GM18867 (cell line): ENCODE data around the gene AUH.
A peak's percentile ranks its signal among the peaks of the same experiment; 100 is the strongest.
"Not testable (repeated sequence)": the region's sequence is repeated elsewhere in the genome, so short reads cannot be mapped to it uniquely, and the experiment has no call there.

Experiments
- ATAC-seq: cut with Tn5 transposase; IDR thresholded peaks from one replicate; pipeline ENCODE4 v1.9.1; 2021; ENCODE audit warnings: mild to moderate bottlenecking, moderate library complexity; ENCODE audit not compliant: unreplicated experiment

AUH gene, protein sequence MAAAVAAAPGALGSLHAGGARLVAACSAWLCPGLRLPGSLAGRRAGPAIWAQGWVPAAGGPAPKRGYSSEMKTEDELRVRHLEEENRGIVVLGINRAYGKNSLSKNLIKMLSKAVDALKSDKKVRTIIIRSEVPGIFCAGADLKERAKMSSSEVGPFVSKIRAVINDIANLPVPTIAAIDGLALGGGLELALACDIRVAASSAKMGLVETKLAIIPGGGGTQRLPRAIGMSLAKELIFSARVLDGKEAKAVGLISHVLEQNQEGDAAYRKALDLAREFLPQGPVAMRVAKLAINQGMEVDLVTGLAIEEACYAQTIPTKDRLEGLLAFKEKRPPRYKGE

GRCh38 chr9:91361291-91362050 is at the start of gene AUH:
Gene AUH, minus strand, starts transcription at chr9:91361918. Its CDS starts 29 bp downstream, at chr9:91361889.
- ATAC-seq = peak; percentile 88

DNA sequence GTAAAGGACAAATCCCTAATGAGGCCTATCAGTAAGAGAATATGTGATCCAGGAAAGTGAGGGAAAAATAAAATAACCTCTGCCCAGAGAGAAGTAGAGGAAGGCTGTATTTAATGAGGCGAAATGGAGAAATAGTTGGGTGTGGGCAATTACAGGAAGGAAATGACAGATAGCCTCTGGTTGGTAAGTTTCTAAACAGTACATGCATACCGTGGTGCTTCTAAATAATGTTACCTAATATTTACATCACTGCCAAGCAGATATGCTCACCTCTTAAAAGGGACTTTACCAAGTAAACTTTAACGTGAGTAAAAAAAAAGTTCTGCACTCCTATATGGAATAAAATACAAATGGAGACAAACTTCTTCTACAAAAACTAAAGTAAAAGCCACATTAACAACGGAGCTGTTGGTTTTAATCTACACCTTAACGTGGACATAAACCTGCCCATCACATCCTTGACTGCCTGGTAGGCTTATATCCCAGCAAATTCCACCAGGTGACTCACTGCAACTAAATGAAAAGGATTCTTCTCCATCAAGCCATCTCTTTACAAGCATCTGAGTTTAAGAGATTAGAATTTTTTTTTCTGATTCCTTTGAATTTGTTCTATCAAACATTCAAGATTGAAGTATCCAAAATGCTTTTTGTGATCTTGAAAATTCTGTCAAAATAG is 49.5 kb upstream of the AUH start:
- no peak for ATAC-seq

DNA sequence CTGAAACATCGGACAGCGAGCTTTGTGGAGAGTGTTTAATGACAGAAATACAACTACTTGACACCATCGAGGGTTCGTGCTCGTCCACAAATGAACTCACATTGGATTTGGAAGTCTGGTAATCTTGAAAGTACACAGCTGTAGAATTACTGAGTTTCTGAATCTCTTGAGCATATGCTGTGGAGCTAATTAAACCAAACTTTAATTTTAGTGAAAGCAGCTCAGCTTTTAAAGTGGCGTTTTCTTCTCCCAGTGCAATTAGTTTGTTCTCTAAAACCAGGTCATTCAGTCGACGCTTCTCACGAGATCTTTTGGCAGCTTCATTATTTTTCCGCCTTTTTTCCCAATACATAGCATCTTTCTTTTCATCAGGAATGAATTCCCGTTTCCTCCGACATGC is 48.4 kb upstream of the AUH start:
- no peak for ATAC-seq

DNA sequence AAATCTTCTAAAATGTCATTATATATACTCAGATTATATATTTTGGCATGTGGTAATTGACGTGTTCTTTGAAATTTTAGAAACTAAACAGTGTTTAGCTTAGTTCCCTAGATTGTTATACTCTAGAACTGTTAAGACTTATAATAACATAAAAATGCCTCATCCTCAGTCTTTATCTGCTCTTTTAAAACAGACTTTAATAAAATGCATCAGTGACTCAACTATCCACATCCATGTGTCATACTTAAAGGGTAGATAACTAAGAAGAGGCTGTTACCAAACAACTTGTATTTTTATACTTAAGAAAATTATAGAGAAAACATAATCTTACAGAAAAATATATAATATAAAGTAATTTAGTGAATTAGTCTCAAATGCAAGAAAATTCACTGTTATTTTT is 46.8 kb upstream of the AUH start:
- no peak for ATAC-seq

GRCh38 chr9:91407580-91408318 is 46.0 kb upstream of the AUH start:
- no peak for ATAC-seq

DNA sequence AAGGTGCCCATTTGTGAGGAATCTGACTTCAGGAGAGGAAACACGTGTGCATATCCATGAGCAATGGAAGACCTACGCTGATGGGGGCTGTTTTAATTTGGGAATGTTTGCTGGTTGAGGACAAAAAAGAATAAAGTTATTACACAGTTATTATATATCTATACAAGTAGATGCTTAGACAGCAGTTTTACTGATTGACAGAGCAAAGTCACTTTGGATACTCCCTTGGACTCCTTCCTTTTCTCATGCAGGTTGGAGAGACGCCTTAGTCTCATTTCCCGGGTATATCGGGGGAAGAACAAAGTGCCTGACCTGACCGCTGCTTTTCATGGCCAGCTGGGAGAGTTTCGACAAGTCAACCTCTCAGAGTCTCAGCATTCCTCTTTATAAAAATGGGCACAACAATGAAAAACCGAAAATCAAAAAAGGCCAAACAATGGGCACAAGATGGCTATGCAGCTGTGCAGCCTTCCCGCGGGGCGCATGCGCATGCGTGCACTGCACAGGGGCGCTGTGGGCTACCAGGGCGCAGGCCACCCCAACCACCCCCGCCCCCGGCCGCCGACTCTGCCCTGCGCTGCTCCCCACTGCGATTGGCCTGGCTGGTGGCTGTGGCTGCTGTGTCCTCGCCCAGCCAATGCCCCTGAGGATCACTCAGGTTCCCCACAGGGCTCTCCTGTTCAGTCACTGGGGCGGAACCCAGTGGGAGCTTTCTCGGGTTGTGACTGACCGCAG is 43.8 kb upstream of the AUH start:
- ATAC-seq = no peak

GRCh38 chr9:91403665-91404543 is 42.2 kb upstream of the AUH start:
- no peak for ATAC-seq

GRCh38 chr9:91398926-91399325 is 37.2 kb upstream of the AUH start:
- ATAC-seq = no peak

DNA sequence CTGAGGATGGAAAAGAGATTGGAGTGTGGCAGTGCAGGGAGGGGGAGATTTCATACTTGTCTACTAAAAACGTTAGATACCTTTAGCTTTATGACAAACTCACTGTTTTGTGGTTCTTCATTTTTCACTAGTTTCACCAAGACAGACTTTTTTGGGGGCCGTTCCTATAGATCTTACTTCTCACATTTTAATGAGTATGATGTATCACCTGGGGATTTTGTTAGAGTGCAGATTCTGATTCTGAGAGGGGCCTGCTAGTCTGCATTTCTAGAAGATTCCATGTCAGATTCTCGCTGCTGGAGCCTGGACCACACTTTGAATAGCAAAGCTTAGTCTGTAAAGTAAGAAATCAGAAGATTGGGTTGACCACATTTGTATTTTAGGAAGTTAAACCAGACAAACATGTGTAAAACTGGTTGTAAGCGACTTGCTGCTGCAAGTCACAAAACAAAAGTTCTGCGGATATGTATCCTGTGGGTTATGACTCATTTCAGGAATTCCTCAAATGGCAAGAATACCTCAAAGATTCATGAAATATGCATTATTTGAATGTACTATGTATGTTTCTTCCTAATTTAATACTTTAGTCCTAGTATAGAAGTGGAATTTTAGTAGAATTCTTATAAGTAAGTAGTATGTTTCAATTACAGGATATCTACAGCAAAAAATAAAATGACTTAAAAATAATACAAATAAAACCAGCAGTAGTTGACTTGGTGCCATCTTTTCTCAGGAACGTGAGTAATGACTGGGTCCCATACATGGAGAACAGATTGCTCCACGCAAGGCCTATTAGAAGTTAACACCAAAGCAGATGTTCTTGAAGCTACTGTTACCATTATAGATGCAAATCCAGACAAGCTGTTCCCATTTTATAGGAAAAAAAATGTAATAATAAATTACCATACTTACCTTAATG is 34.1 kb upstream of the AUH start:
- ATAC-seq = no peak

GRCh38 chr9:91395106-91395552 is 33.4 kb upstream of the AUH start:
- ATAC-seq = no peak

DNA sequence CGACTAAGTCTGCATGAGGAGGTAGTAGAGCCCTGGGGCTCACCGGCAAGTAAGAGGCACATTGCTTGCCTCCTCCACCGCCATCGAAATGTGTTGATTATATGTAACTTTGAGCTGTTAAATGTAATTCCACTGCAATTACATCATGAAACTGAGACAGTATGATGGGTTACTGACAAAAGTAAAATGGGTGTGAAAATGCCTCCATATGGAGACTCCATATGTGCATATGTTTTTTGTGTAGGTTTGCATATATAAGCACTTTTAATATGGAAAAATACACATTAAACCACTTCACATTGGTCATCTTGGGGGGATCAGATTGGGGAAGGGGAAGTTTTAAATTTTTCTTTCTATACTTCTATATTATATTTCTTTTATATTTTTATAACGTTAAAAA is 32.1 kb upstream of the AUH start:
- ATAC-seq = no peak

DNA sequence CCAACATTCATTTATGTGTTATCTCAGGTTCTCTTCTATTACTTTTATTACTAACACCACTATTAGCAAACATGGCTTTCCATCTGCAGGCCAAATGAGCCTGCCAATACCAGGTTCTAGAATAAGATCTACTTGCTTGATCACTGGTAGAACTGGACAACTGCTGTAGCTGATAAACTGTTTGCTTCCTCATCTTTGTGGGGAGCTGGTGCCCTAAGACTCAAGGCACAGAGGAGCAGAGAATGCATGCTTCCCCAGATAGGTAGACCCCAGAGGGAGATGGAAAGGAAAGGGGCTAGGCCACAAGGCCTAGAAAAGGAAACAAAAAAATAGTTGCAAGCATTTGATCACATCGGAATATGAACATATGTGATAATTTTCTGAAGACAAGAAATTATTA is 30.7 kb upstream of the AUH start:
- no peak for ATAC-seq

DNA sequence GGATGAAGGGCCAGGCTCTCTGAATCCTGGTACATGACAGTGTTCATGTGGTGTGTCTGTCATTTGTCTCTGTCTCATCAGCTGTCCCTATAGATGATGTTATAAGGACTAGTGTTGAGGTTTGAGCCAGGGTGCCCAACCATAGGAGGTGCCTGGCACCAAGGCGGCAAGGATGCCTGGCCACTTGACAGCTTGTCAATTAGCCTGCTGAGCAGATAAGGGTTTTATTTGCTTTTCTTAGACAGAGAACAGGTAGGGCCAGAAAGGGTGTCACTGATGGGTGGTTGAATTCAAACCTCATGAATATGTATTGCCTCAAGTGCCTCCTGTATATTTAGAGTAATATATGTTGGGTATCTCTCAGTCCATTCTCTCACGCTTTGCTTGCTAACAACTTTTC is 30.1 kb upstream of the AUH start:
- ATAC-seq = no peak

GRCh38 chr9:91391412-91391811 is 29.7 kb upstream of the AUH start:
- ATAC-seq = no peak

DNA sequence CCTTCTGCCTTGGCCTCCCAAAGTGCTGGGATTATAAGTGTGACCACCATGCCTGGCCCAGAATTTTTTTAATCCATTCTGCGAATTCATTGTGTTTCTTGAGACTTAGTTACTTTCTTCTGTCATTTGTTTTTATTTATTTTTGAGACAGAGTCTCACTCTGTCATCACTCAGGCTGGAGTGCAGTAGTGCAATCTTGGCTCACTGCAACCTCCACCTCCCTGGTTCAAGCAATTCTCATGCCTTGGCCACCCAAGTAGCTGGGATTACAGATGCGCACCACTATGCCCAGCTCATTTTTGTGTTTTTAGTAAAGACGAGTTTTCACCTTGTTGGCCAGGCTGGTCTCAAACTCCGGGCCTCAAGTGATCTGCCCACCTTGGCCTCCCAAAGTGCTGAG is 28.0 kb upstream of the AUH start:
- not testable (repeated sequence) for ATAC-seq

GRCh38 chr9:91386765-91387164 is 25.0 kb upstream of the AUH start:
- no peak for ATAC-seq

- no peak for ATAC-seq
Observed at GRCh38 chr9:91384954-91385353, 23.2 kb upstream of the AUH start.

- ATAC-seq = no peak
Observed at GRCh38 chr9:91383577-91383976, 21.9 kb upstream of the AUH start.
